ENCODE data around the gene NCOA3. TPM values are rescaled to one million over a fixed set of nuclear protein-coding genes. Genes with fewer than 3 reads are reported as not detected.

Gene NCOA3
- total RNA-seq, 6 donors from 2014 or later, result 27.9 to 54.7 (median 38.9) TPM

GRCh38 chr20:47480705-47481104 lies 21.0 kb upstream of the NCOA3 start:
- no peak for ATAC-seq (ENCODE audit: low FRiP score in 2 of 2)
- TF ChIP-seq POLR2AphosphoS5 (IDR thresholded peaks at IDR 0.05) (no peak), EP300 (IDR thresholded peaks at IDR 0.05) (no peak), POLR2A (IDR thresholded peaks at IDR 0.05) (no peak)
- TF ChIP-seq, protein P1, sequence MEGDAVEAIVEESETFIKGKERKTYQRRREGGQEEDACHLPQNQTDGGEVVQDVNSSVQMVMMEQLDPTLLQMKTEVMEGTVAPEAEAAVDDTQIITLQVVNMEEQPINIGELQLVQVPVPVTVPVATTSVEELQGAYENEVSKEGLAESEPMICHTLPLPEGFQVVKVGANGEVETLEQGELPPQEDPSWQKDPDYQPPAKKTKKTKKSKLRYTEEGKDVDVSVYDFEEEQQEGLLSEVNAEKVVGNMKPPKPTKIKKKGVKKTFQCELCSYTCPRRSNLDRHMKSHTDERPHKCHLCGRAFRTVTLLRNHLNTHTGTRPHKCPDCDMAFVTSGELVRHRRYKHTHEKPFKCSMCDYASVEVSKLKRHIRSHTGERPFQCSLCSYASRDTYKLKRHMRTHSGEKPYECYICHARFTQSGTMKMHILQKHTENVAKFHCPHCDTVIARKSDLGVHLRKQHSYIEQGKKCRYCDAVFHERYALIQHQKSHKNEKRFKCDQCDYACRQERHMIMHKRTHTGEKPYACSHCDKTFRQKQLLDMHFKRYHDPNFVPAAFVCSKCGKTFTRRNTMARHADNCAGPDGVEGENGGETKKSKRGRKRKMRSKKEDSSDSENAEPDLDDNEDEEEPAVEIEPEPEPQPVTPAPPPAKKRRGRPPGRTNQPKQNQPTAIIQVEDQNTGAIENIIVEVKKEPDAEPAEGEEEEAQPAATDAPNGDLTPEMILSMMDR (IDR thresholded peaks at IDR 0.05), result no peak
- Histone ChIP-seq H3K4me3 (no peak overlapping the region), H3K27me3 (no peaks in the 10 kb centered on the region), H3K9me3 (no peaks in the 10 kb centered on the region), H3K36me3 (no peaks in the 10 kb centered on the region), H3K4me1 (peaks cover 0 to 5% (median 0%) of the 10 kb centered on the region in 4 donors), H3K27ac (peak overlapping the region in 1 of 4 donors; percentile 49)
- DNase-seq, result no peak

- 75 to 80% methylated on average over 15 of the region's 15 CpGs for WGBS, 2 donors
Observed at GRCh38 chr20:47481330-47482216, 20.1 kb upstream of the NCOA3 start.

DNA sequence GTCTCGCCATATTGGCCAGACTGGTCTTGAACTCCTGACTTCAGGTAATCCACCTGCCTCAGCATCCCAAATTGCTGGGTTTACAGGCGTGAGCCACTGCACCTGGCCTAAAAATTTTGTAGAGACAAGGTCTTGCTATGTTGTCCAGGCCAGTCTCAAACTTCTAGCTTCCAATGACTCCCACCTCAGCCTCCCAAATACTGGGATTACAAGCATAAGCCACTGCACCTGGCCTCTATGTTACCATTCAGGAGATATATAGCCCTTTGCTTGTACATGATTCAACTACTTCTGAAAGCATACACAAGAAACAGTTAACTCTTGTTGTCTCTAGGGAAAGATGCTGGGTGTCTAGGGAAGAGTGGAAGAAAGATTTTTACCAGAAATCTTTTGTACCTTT lies 19.0 kb upstream of the NCOA3 start:
- H3K27ac ChIP-seq, result no peak overlapping the region
- H3K4me1 ChIP-seq, result peaks cover 6 to 13% (median 7%) of the 10 kb centered on the region in 4 donors
- TF ChIP-seq POLR2AphosphoS5 (IDR thresholded peaks at IDR 0.05) (no peak), POLR2A (IDR thresholded peaks at IDR 0.05) (no peak), EP300 (IDR thresholded peaks at IDR 0.05) (no peak)
- TF ChIP-seq, protein P1 (IDR thresholded peaks at IDR 0.05), result no peak
- WGBS, 2 donors, result 94 to 96% methylated on average over 2 of the region's 2 CpGs
- no peaks in the 10 kb centered on the region for H3K36me3 ChIP-seq
- H3K4me3 ChIP-seq, result no peak overlapping the region
- DNase-seq, result no peak
- ATAC-seq (ENCODE audit: low FRiP score in 2 of 2), result no peak
- no peaks in the 10 kb centered on the region for H3K27me3 ChIP-seq
- H3K9me3 ChIP-seq, result no peaks in the 10 kb centered on the region

More at GRCh38 chr20:47481330-47482216, 20.1 kb upstream of the NCOA3 start:
- DNase-seq (no peak), ATAC-seq (ENCODE audit: low FRiP score in 2 of 2) (no peak)
- Histone ChIP-seq H3K4me1 (peaks cover 0 to 5% (median 0%) of the 10 kb centered on the region in 4 donors), H3K9me3 (no peaks in the 10 kb centered on the region), H3K4me3 (no peak overlapping the region), H3K27ac (no peak overlapping the region), H3K36me3 (no peaks in the 10 kb centered on the region), H3K27me3 (no peaks in the 10 kb centered on the region)
- TF ChIP-seq POLR2AphosphoS5 (IDR thresholded peaks at IDR 0.05), result no peak
- TF ChIP-seq, protein P1 (IDR thresholded peaks at IDR 0.05), result no peak

DNA sequence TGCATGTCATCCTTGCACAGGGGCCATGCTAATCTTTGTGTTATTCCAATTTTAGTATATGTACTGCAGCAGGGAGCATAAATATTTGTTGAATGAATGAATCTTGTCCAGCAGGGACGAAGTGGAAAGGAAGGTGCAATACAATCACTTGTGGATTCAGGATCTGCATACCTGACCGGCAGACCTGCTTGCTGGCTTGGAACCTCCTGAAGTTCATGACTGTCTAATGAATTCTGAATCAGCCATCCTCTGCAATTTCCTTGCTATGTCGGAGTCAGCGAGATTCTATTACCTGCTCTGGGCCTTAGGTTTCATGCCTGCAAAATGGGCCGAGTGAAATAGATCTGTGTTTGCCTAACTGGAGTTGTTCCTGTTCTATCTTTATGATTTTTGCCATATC lies 17.4 kb upstream of the NCOA3 start:
- DNase-seq (no peak), ATAC-seq (ENCODE audit: low FRiP score in 2 of 2) (no peak)
- Histone ChIP-seq H3K4me3 (no peak overlapping the region), H3K27ac (no peak overlapping the region), H3K27me3 (no peaks in the 10 kb centered on the region), H3K9me3 (no peaks in the 10 kb centered on the region), H3K4me1 (peaks cover 7 to 15% (median 8%) of the 10 kb centered on the region in 4 donors), H3K36me3 (no peaks in the 10 kb centered on the region)
- 90 to 93% methylated on average over 5 of the region's 5 CpGs for WGBS, 2 donors
- no peak for TF ChIP-seq POLR2A (IDR thresholded peaks at IDR 0.05)

GRCh38 chr20:47487175-47487917 lies 14.3 kb upstream of the NCOA3 start:
- H3K27ac ChIP-seq, result peak overlapping the region in 3 of 4 donors; percentile 34 to 52 (median 43)
- TF ChIP-seq POLR2A (IDR thresholded peaks at IDR 0.05) (no peak), POLR2AphosphoS5 (IDR thresholded peaks at IDR 0.05) (no peak), EP300 (IDR thresholded peaks at IDR 0.05) (no peak)
- TF ChIP-seq, protein P1 (IDR thresholded peaks at IDR 0.05), result no peak
- WGBS, 2 donors, result 29 to 33% methylated on average over 4 of the region's 4 CpGs
- DNase-seq (no peak), ATAC-seq (ENCODE audit: low FRiP score in 2 of 2) (peak in 1 of 2 donors; percentile 32)
- H3K4me1 ChIP-seq, result peaks cover 7 to 15% (median 12%) of the 10 kb centered on the region in 4 donors
- H3K27me3 ChIP-seq, result no peaks in the 10 kb centered on the region
- no peak overlapping the region for H3K4me3 ChIP-seq
- no peaks in the 10 kb centered on the region for H3K36me3 ChIP-seq
- no peaks in the 10 kb centered on the region for H3K9me3 ChIP-seq
